Loucy (cell line): ENCODE measurements around the gene SCN8A.

Experiments used
- EZH2phosphoT487 ChIP-seq: fragments of 200-600 bp; IDR thresholded peaks from 2 replicates; pipeline ENCODE4 v1.6.1; 2018; ENCODE audit warnings: antibody characterized with exemption, mild to moderate bottlenecking, moderate library complexity, borderline replicate concordance
- TF ChIP-seq, protein P1 (sequence below): fragments of 200-600 bp; sonication (generic); conservative IDR thresholded peaks from 2 replicates; pipeline ENCODE4 v1.5.1; 2014; ENCODE audit warnings: mild to moderate bottlenecking, antibody characterized with exemption, low read length

DNA sequence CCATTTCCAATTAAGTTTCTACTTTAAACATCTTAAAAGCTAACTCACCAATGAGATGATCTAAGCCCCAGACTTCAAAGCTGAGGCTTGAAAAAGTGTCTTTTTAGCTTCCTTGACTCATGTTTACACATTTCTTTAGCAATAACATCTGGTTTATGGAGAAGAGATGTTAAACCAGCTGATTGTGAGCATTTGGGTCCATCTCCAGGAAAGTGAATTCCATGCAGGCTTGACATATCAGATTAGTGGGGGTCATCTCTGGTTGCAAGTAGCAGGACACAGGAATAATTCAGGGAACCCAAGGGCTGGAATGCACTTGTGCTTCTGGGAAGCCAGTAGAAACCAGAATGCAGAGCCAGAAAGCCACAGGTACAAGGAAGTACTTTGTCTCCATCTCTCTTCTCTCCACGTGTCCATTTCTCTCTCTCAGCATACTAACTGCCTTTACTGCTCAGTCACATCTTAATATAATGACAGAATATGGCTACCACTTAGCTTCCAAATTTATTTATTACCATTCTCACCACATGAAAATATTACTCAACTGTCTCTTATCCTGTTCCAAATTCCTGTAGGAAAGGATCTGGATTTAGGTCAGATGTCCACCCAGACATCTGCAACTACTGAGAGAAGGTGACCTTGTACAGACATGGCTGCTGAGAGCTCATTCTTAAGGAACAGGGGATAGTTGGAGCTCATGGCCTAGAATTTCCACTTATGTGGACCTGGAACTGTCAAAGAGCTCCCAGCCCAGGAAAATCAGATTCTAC lies 104.4 kb downstream of the SCN8A start:
- TF ChIP-seq, protein P1, sequence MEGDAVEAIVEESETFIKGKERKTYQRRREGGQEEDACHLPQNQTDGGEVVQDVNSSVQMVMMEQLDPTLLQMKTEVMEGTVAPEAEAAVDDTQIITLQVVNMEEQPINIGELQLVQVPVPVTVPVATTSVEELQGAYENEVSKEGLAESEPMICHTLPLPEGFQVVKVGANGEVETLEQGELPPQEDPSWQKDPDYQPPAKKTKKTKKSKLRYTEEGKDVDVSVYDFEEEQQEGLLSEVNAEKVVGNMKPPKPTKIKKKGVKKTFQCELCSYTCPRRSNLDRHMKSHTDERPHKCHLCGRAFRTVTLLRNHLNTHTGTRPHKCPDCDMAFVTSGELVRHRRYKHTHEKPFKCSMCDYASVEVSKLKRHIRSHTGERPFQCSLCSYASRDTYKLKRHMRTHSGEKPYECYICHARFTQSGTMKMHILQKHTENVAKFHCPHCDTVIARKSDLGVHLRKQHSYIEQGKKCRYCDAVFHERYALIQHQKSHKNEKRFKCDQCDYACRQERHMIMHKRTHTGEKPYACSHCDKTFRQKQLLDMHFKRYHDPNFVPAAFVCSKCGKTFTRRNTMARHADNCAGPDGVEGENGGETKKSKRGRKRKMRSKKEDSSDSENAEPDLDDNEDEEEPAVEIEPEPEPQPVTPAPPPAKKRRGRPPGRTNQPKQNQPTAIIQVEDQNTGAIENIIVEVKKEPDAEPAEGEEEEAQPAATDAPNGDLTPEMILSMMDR, result no peak
- no peak for TF ChIP-seq EZH2phosphoT487
